Medulla oblongata (tissue), 1 donor: Measurements from ENCODE around the gene LDLRAD3.

Experiments
- DNase-seq: peaks from one replicate; pipeline ENCODE4 v3.0.0-alpha.2; 2015; ENCODE audit errors: extremely low spot score

Gene LDLRAD3

GRCh38 chr11:36135076-36135475, 191.2 kb downstream of the LDLRAD3 start:
- no peak for DNase-seq

GRCh38 chr11:36139767-36140166, 195.9 kb downstream of the LDLRAD3 start:
- no peak for DNase-seq

GRCh38 chr11:36141196-36141953, 197.5 kb downstream of the LDLRAD3 start:
- DNase-seq: no peak

- no peak for DNase-seq
These were observed 198.1 kb downstream of the LDLRAD3 start for GRCh38 chr11:36141956-36142355.

- no peak for DNase-seq
These were observed 198.6 kb downstream of the LDLRAD3 start for GRCh38 chr11:36142439-36142838.

GRCh38 chr11:36142879-36143278, 199.0 kb downstream of the LDLRAD3 start:
- no peak for DNase-seq

GRCh38 chr11:36146437-36146836, 202.6 kb downstream of the LDLRAD3 start:
- DNase-seq: no peak

- no peak for DNase-seq
These were observed 203.6 kb downstream of the LDLRAD3 start for GRCh38 chr11:36147491-36147890.

- no peak for DNase-seq
These were observed 204.8 kb downstream of the LDLRAD3 start for GRCh38 chr11:36148701-36149100.

GRCh38 chr11:36149538-36150242, 205.8 kb downstream of the LDLRAD3 start:
- no peak for DNase-seq

GRCh38 chr11:36150986-36151385, 207.1 kb downstream of the LDLRAD3 start:
- DNase-seq: no peak

GRCh38 chr11:36151933-36152580, 208.2 kb downstream of the LDLRAD3 start:
- no peak for DNase-seq

- no peak for DNase-seq
These were observed 209.7 kb downstream of the LDLRAD3 start for GRCh38 chr11:36153551-36153950.

- DNase-seq: peak; percentile 43
These were observed 211.3 kb downstream of the LDLRAD3 start for GRCh38 chr11:36155124-36155561.

GRCh38 chr11:36155770-36156160, 211.9 kb downstream of the LDLRAD3 start:
- DNase-seq: no peak

- peak; percentile 61 for DNase-seq
These were observed 212.4 kb downstream of the LDLRAD3 start for GRCh38 chr11:36156161-36156816.

GRCh38 chr11:36156817-36157519, 213.1 kb downstream of the LDLRAD3 start:
- DNase-seq: no peak

GRCh38 chr11:36160091-36160490, 216.2 kb downstream of the LDLRAD3 start:
- no peak for DNase-seq

GRCh38 chr11:36161572-36161971, 217.7 kb downstream of the LDLRAD3 start:
- DNase-seq: no peak

- DNase-seq: no peak
These were observed 218.4 kb downstream of the LDLRAD3 start for GRCh38 chr11:36162006-36162882.
